Caco-2 (cell line): ENCODE data around the gene PRPF31. TPM values are rescaled to one million over a fixed set of nuclear protein-coding genes. Genes with fewer than 3 reads are reported as not detected.

Experiments used
- BruUV-seq: library from RNA; stranded (reverse); fragments of 400-500 nt; replicated peaks from 2 replicates; lab custom pipeline; 2021; lab: Mats Ljungman, UMichigan
- CTCF ChIA-PET: fragments of 300-600 bp; sonication (Branson Sonifier 250); formaldehyde crosslinking; loops from one replicate; lab custom pipeline; 2022; ENCODE audit warnings: antibody characterized with exemption; lab: Charles Lee
- POLR2A ChIA-PET: fragments of 300-600 bp; sonication (Branson Sonifier 250); formaldehyde crosslinking; loops from one replicate; lab custom pipeline; 2022; ENCODE audit warnings: antibody characterized with exemption; lab: Charles Lee
- DNase-seq, 2 experiments: peaks; one replicate each; pipeline versions ENCODE4 v3.0.0 to v3.0.0-alpha.2; 2020 to 2022
- H3K27me3 ChIP-seq: replicated peaks from 2 replicates; pipeline ENCODE4 v1.6.0; 2011; ENCODE audit warnings: low read length; ENCODE audit not compliant: control insufficient read depth, insufficient read depth
- H3K36me3 ChIP-seq: 2 replicates; pipeline ENCODE4 v1.5.1; 2011; ENCODE audit warnings: low read length; ENCODE audit not compliant: control insufficient read depth, insufficient read depth
- H3K4me1 ChIP-seq: fragments of 250-450 bp; sonication (Bioruptor Pico); 2 replicates; pipeline ENCODE4 v1.5.1; 2020; ENCODE audit warnings: mild to moderate bottlenecking
- H3K4me3 ChIP-seq: 2 replicates; pipeline ENCODE4 v1.5.1; 2011; ENCODE audit warnings: low read depth, mild to moderate bottlenecking, control low read depth, low read length
- H3K9me3 ChIP-seq: fragments of 250-450 bp; sonication (Bioruptor Pico); 2 replicates; pipeline ENCODE4 v1.5.1; 2020; ENCODE audit warnings: mild to moderate bottlenecking, moderate library complexity
- H3K27ac Mint-ChIP-seq: one replicate; pipeline ENCODE4 v1.8.0; 2022; ENCODE audit warnings: mixed read lengths; ENCODE audit not compliant: unreplicated experiment
- H3K27me3 Mint-ChIP-seq: one replicate; pipeline ENCODE4 v1.8.0; 2022; ENCODE audit warnings: mixed read lengths; ENCODE audit not compliant: insufficient read depth, unreplicated experiment
- H3K36me3 Mint-ChIP-seq: one replicate; pipeline ENCODE4 v1.8.0; 2022; ENCODE audit warnings: mild to moderate bottlenecking, mixed read lengths; ENCODE audit not compliant: insufficient read depth, unreplicated experiment
- H3K4me1 Mint-ChIP-seq: one replicate; pipeline ENCODE4 v1.8.0; 2022; ENCODE audit warnings: low read depth, mixed read lengths; ENCODE audit not compliant: unreplicated experiment
- H3K4me3 Mint-ChIP-seq: one replicate; pipeline ENCODE4 v1.8.0; 2022; ENCODE audit warnings: mild to moderate bottlenecking, moderate library complexity, mixed read lengths; ENCODE audit not compliant: unreplicated experiment
- H3K9me3 Mint-ChIP-seq: one replicate; pipeline ENCODE4 v1.8.0; 2022; ENCODE audit warnings: mixed read lengths; ENCODE audit not compliant: unreplicated experiment
- CTCF ChIP-seq, 2 experiments: fragments of 200-600 bp in 1 of 2; IDR thresholded peaks; 1 replicate in 1 of 2; 2 replicates in 1 of 2; pipeline versions ENCODE4 v1.5.1 to v1.8.0; 2011 to 2022; ENCODE audit warnings: antibody characterized with exemption in 1 of 2, control low read depth in 1 of 2, inconsistent platforms in 1 of 2, low read depth in 1 of 2, low read length in 1 of 2, mild to moderate bottlenecking in 1 of 2, moderate library complexity in 1 of 2; ENCODE audit not compliant: insufficient read depth in 1 of 2, severe bottlenecking in 1 of 2, unreplicated experiment in 1 of 2
- intact Hi-C: fragments of 100-400 bp; cut with micrococcal nuclease; formaldehyde crosslinking; loops from one replicate; pipeline ENCODE4 v1.10.0; 2022; ENCODE audit not compliant: unreplicated experiment
- total RNA-seq: library from RNA; stranded (reverse); gene quantifications from 2 replicates; pipeline ENCODE4 v1.2.3, GENCODE V29; 2022

PRPF31 gene
- total RNA-seq, 1 experiment from 2014 or later = 99.0 TPM

- no TSS peak for BruUV-seq
- DNase-seq = no peak
- Histone ChIP-seq H3K27me3 (no peaks in the 10 kb centered on the region), H3K36me3 (peaks cover 10% of the 10 kb centered on the region), H3K4me1 (peaks cover 5% of the 10 kb centered on the region; the same call in 1 of the 2 replicates), H3K4me3 (no peak overlapping the region), H3K9me3 (no peaks in the 10 kb centered on the region)
- intact Hi-C loops = no loop called here
- POLR2A ChIA-PET = no interaction called here
- Mint-ChIP-seq H3K9me3 (no peaks in the 10 kb centered on the region), H3K4me1 (peaks cover 8% of the 10 kb centered on the region), H3K27me3 (no peaks in the 10 kb centered on the region), H3K36me3 (peaks cover 94% of the 10 kb centered on the region), H3K27ac (no peak overlapping the region), H3K4me3 (no peak overlapping the region)
- CTCF ChIA-PET = interaction anchor here (2.1 kb wide), 1 partner anchor 15 kb away, joined by 5 read pairs; the partner anchor contains the start of gene CNOT3
- TF ChIP-seq CTCF (IDR thresholded peaks at IDR 0.05; ENCODE audit: insufficient read depth in 1 of 2, low read depth in 1 of 2, low read length in 1 of 2, severe bottlenecking in 1 of 2, unreplicated experiment in 1 of 2) = no peak
Observed at GRCh38 chr19:54152267-54152666, 36.7 kb downstream of the PRPF31 start.

GRCh38 chr19:54152878-54153524 is 37.4 kb downstream of the PRPF31 start:
- POLR2A ChIA-PET = no interaction called here
- BruUV-seq = no TSS peak

GRCh38 chr19:54153731-54154326 is 38.3 kb downstream of the PRPF31 start:
- H3K9me3 Mint-ChIP-seq = no peaks in the 10 kb centered on the region
- peaks cover 15% of the 10 kb centered on the region for H3K4me1 Mint-ChIP-seq
- Histone ChIP-seq H3K4me1 (peaks cover 10% of the 10 kb centered on the region), H3K27me3 (no peaks in the 10 kb centered on the region), H3K4me3 (no peak overlapping the region), H3K9me3 (no peaks in the 10 kb centered on the region), H3K36me3 (peaks cover 10% of the 10 kb centered on the region)
- no peak for TF ChIP-seq CTCF (IDR thresholded peaks at IDR 0.05; ENCODE audit: insufficient read depth in 1 of 2, low read depth in 1 of 2, low read length in 1 of 2, severe bottlenecking in 1 of 2, unreplicated experiment in 1 of 2)
- no peak for DNase-seq
- CTCF ChIA-PET = no interaction called here
- POLR2A ChIA-PET = no interaction called here
- intact Hi-C loops = no loop called here
- H3K4me3 Mint-ChIP-seq = no peak overlapping the region
- no peaks in the 10 kb centered on the region for H3K27me3 Mint-ChIP-seq
- BruUV-seq = no TSS peak
- peak overlapping the region; percentile 55 for H3K27ac Mint-ChIP-seq
- peaks cover 90% of the 10 kb centered on the region for H3K36me3 Mint-ChIP-seq

More at GRCh38 chr19:54152878-54153524, 37.4 kb downstream of the PRPF31 start:
- Mint-ChIP-seq H3K9me3 (no peaks in the 10 kb centered on the region), H3K27ac (peak overlapping the region; percentile 55), H3K4me1 (peaks cover 10% of the 10 kb centered on the region), H3K27me3 (no peaks in the 10 kb centered on the region), H3K4me3 (no peak overlapping the region), H3K36me3 (peaks cover 93% of the 10 kb centered on the region)
- peaks cover 5% of the 10 kb centered on the region; the same call in 1 of the 2 replicates for H3K4me1 ChIP-seq
- no peak for TF ChIP-seq CTCF (IDR thresholded peaks at IDR 0.05; ENCODE audit: insufficient read depth in 1 of 2, low read depth in 1 of 2, low read length in 1 of 2, severe bottlenecking in 1 of 2, unreplicated experiment in 1 of 2)
- no peaks in the 10 kb centered on the region for H3K27me3 ChIP-seq
- intact Hi-C loops = no loop called here
- CTCF ChIA-PET = no interaction called here
- no peak for DNase-seq
- H3K4me3 ChIP-seq = no peak overlapping the region
- peaks cover 10% of the 10 kb centered on the region for H3K36me3 ChIP-seq
- no peaks in the 10 kb centered on the region for H3K9me3 ChIP-seq
